Measurements from ENCODE around the gene TSPAN15. TPM values are rescaled to one million over a fixed set of nuclear protein-coding genes. Genes with fewer than 3 reads are reported as not detected.

TSPAN15 gene
- total and polyA plus RNA-seq, 2 experiments from 2014 or later = 6.6 to 10.1 TPM

DNA sequence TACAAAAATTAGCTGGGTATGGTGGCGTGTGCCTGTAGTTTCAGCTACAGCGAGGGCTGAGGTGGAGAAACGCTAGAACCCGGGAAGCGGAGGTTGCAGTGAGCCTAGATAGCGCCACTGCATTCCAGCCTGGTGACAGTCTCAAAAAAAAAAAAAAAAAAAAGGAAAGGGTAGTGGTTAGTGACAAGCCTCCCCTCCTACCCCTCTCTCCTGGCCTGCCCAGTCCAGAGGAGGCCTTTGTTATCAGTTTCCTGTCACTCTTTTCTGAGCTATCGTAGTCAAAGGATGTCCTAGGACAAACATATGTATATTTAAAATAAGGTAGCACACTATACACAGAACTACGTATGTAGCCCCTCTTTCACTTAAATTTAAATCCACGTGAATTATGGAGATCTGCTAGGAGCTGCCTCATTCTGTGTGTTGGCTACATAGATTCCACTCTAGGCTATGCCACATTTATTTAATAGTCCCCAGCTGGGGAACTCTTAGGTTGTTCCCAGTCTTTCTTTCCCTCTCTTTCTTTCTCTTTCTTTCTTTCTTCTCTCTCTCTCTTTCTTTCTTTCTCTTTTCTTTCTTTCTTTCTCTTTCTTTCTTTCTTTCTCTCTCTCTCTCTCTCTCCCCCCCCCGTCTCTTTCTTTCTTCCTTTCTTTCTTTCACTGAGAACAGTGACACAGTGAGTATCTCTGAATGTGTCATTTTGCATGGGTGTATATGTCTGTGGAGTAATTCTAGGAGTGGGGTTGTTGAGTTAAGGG lies 3.9 kb downstream of the TSPAN15 start:
- Histone ChIP-seq H2AFZ (no peak overlapping the region), H3K79me2 (replicated peaks; ENCODE audit: insufficient read depth) (no peaks in the 10 kb centered on the region), H3K9me2 (ENCODE audit: insufficient read depth) (no peaks in the 10 kb centered on the region), H4K20me1 (replicated peaks; ENCODE audit: insufficient read depth) (peaks cover 10% of the 10 kb centered on the region; the same call in 1 of the 2 replicates), H3K4me2 (no peak overlapping the region), H3K4me1 (ENCODE audit: insufficient read depth) (peaks cover 12% of the 10 kb centered on the region), H3K27ac (ENCODE audit: low read depth) (no peak overlapping the region), H3K27me3 (ENCODE audit: insufficient read depth) (peaks cover 27% of the 10 kb centered on the region), H3K36me3 (ENCODE audit: insufficient read depth) (no peaks in the 10 kb centered on the region), H3K4me3 (no peak overlapping the region), H3F3A (replicated peaks; ENCODE audit: low read depth) (no peaks in the 10 kb centered on the region)
- Mint-ChIP-seq H3K9me3 (no peaks in the 10 kb centered on the region), H3K4me3 (no peak overlapping the region), H3K36me3 (ENCODE audit: low read depth) (no peaks in the 10 kb centered on the region; the same call in 2 of the 3 replicates), H3K27ac (no peak overlapping the region), H3K27me3 (ENCODE audit: insufficient read depth, low read depth, poor library complexity) (peaks cover 23% of the 10 kb centered on the region), H3K4me1 (peaks cover 14% of the 10 kb centered on the region)
- TF ChIP-seq POLR2AphosphoS5 (IDR thresholded peaks at IDR 0.05; ENCODE audit: low read depth) (no peak), ZNF331 (CRISPR knock-in tag; IDR thresholded peaks at IDR 0.05; ENCODE audit: low read depth) (no peak), STAT1 (IDR thresholded peaks at IDR 0.05; ENCODE audit: unreplicated experiment) (no peak), ZNF114 (CRISPR knock-in tag; IDR thresholded peaks at IDR 0.05) (no peak), CREB1 (CRISPR knock-in tag; IDR thresholded peaks at IDR 0.05; ENCODE audit: low read depth) (no peak), EZH2phosphoT487 (IDR thresholded peaks at IDR 0.05; ENCODE audit: unreplicated experiment) (no peak), JUNB (IDR thresholded peaks at IDR 0.05; ENCODE audit: unreplicated experiment) (no peak), EZH2 (IDR thresholded peaks at IDR 0.05; ENCODE audit: low read depth, unreplicated experiment) (no peak), NANOG (IDR thresholded peaks at IDR 0.05; ENCODE audit: borderline replicate concordance) (no peak), ZNF462 (CRISPR knock-in tag; IDR thresholded peaks at IDR 0.05) (no peak)
- TF ChIP-seq, protein P1, sequence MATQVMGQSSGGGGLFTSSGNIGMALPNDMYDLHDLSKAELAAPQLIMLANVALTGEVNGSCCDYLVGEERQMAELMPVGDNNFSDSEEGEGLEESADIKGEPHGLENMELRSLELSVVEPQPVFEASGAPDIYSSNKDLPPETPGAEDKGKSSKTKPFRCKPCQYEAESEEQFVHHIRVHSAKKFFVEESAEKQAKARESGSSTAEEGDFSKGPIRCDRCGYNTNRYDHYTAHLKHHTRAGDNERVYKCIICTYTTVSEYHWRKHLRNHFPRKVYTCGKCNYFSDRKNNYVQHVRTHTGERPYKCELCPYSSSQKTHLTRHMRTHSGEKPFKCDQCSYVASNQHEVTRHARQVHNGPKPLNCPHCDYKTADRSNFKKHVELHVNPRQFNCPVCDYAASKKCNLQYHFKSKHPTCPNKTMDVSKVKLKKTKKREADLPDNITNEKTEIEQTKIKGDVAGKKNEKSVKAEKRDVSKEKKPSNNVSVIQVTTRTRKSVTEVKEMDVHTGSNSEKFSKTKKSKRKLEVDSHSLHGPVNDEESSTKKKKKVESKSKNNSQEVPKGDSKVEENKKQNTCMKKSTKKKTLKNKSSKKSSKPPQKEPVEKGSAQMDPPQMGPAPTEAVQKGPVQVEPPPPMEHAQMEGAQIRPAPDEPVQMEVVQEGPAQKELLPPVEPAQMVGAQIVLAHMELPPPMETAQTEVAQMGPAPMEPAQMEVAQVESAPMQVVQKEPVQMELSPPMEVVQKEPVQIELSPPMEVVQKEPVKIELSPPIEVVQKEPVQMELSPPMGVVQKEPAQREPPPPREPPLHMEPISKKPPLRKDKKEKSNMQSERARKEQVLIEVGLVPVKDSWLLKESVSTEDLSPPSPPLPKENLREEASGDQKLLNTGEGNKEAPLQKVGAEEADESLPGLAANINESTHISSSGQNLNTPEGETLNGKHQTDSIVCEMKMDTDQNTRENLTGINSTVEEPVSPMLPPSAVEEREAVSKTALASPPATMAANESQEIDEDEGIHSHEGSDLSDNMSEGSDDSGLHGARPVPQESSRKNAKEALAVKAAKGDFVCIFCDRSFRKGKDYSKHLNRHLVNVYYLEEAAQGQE (IDR thresholded peaks at IDR 0.05; ENCODE audit: unreplicated experiment) = no peak
- TF ChIP-seq, protein P2, sequence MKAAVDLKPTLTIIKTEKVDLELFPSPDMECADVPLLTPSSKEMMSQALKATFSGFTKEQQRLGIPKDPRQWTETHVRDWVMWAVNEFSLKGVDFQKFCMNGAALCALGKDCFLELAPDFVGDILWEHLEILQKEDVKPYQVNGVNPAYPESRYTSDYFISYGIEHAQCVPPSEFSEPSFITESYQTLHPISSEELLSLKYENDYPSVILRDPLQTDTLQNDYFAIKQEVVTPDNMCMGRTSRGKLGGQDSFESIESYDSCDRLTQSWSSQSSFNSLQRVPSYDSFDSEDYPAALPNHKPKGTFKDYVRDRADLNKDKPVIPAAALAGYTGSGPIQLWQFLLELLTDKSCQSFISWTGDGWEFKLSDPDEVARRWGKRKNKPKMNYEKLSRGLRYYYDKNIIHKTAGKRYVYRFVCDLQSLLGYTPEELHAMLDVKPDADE (IDR thresholded peaks at IDR 0.05) = no peak
- TF ChIP-seq, protein P3, sequence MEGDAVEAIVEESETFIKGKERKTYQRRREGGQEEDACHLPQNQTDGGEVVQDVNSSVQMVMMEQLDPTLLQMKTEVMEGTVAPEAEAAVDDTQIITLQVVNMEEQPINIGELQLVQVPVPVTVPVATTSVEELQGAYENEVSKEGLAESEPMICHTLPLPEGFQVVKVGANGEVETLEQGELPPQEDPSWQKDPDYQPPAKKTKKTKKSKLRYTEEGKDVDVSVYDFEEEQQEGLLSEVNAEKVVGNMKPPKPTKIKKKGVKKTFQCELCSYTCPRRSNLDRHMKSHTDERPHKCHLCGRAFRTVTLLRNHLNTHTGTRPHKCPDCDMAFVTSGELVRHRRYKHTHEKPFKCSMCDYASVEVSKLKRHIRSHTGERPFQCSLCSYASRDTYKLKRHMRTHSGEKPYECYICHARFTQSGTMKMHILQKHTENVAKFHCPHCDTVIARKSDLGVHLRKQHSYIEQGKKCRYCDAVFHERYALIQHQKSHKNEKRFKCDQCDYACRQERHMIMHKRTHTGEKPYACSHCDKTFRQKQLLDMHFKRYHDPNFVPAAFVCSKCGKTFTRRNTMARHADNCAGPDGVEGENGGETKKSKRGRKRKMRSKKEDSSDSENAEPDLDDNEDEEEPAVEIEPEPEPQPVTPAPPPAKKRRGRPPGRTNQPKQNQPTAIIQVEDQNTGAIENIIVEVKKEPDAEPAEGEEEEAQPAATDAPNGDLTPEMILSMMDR (conservative IDR thresholded peaks at IDR 0.05; ENCODE audit: low read depth in 2 of 2) = no peak
- ATAC-seq (no peak), DNase-seq (ENCODE audit: low spot score) (no peak)

All from GM23338 (cell line).